GM12865 (cell line): ENCODE measurements around the gene PRDM15.

Experiments
- DNase-seq: peaks from one replicate; pipeline ENCODE4 v3.0.0; 2010; ENCODE audit warnings: low read depth
- H3K4me3 ChIP-seq: 2 replicates; pipeline ENCODE4 v1.5.1; 2011; ENCODE audit warnings: mild to moderate bottlenecking, low read depth, low read length, control low read depth
- CTCF ChIP-seq: IDR thresholded peaks from 2 replicates; pipeline ENCODE4 v1.5.1; 2011; ENCODE audit warnings: low read length, control low read depth, low read depth, inconsistent platforms; ENCODE audit not compliant: insufficient read depth; ENCODE audit errors: missing control alignments

Gene PRDM15

GRCh38 chr21:41770901-41771624, 108.1 kb downstream of the PRDM15 start:
- DNase-seq = no peak
- no peak overlapping the region for H3K4me3 ChIP-seq
- TF ChIP-seq CTCF = no peak

- TF ChIP-seq CTCF = no peak
- no peak overlapping the region for H3K4me3 ChIP-seq
- DNase-seq = no peak
Measured at GRCh38 chr21:41769933-41770332, 109.2 kb downstream of the PRDM15 start.

- TF ChIP-seq CTCF = no peak
- no peak for DNase-seq
- no peak overlapping the region for H3K4me3 ChIP-seq
Measured at GRCh38 chr21:41769521-41769920, 109.6 kb downstream of the PRDM15 start.

- no peak for TF ChIP-seq CTCF
- no peak for DNase-seq
- no peak overlapping the region for H3K4me3 ChIP-seq
Measured at GRCh38 chr21:41769111-41769510, 110.0 kb downstream of the PRDM15 start.

- no peak for DNase-seq
- H3K4me3 ChIP-seq = no peak overlapping the region
- no peak for TF ChIP-seq CTCF
Measured at GRCh38 chr21:41768437-41769042, 110.6 kb downstream of the PRDM15 start.

- TF ChIP-seq CTCF = no peak
- no peak overlapping the region for H3K4me3 ChIP-seq
- no peak for DNase-seq
Measured at GRCh38 chr21:41767606-41768436, 111.3 kb downstream of the PRDM15 start.
